ENCODE data around the gene YBX3.

GRCh38 chr12:10705655-10706054, 17.5 kb downstream of the YBX3 start:
- TF ChIP-seq, protein P1, sequence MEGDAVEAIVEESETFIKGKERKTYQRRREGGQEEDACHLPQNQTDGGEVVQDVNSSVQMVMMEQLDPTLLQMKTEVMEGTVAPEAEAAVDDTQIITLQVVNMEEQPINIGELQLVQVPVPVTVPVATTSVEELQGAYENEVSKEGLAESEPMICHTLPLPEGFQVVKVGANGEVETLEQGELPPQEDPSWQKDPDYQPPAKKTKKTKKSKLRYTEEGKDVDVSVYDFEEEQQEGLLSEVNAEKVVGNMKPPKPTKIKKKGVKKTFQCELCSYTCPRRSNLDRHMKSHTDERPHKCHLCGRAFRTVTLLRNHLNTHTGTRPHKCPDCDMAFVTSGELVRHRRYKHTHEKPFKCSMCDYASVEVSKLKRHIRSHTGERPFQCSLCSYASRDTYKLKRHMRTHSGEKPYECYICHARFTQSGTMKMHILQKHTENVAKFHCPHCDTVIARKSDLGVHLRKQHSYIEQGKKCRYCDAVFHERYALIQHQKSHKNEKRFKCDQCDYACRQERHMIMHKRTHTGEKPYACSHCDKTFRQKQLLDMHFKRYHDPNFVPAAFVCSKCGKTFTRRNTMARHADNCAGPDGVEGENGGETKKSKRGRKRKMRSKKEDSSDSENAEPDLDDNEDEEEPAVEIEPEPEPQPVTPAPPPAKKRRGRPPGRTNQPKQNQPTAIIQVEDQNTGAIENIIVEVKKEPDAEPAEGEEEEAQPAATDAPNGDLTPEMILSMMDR (conservative IDR thresholded peaks at IDR 0.05; ENCODE audit: low read depth, low read length): no peak
- no peak for TF ChIP-seq EZH2 (IDR thresholded peaks at IDR 0.05; ENCODE audit: low read length, unreplicated experiment)
- TF ChIP-seq EZH2phosphoT487 (IDR thresholded peaks at IDR 0.05; ENCODE audit: borderline replicate concordance, low read length): no peak

Measured in PC-3 (cell line).